Measurements from ENCODE around the gene FLACC1. TPM values are rescaled to one million over a fixed set of nuclear protein-coding genes. Genes with fewer than 3 reads are reported as not detected.

Gene FLACC1
- total and polyA plus RNA-seq, 2 of the 8 experiments (the other 6 are each of a cell fraction or from before 2014, with no cell fraction given), result 0.58 TPM; not detected in 1

GRCh38 chr2:201273330-201273983 is 83.7 kb downstream of the FLACC1 start:
- Histone ChIP-seq H3K27me3 (replicated peaks in 1 of 4; ENCODE audit: control insufficient read depth in 3 of 4, extremely low read depth in 1 of 4, insufficient read depth in 3 of 4, low read length in 3 of 4) (no peaks in the 10 kb centered on the region), H3K27ac (ENCODE audit: low read depth, low read length) (no peak overlapping the region), H3K79me1 (ENCODE audit: low read depth, low read length) (no peaks in the 10 kb centered on the region), H2BK5ac (ENCODE audit: low read depth, low read length) (no peak overlapping the region), H2BK12ac (ENCODE audit: low read depth, low read length) (no peak overlapping the region), H3K56ac (replicated peaks; ENCODE audit: insufficient read length, low read depth, low read length) (no peak overlapping the region), H4K20me1 (replicated peaks in 1 of 2; ENCODE audit: control insufficient read depth in 1 of 2, insufficient read depth in 2 of 2, low read length in 2 of 2) (no peaks in the 10 kb centered on the region), H2AK5ac (ENCODE audit: low read depth, low read length) (no peak overlapping the region), H3K14ac (ENCODE audit: insufficient read length) (no peak overlapping the region), H3K4me2 (ENCODE audit: insufficient read depth in 1 of 2, low read depth in 2 of 2, low read length in 2 of 2) (no peak overlapping the region), H3K4me3 (ENCODE audit: extremely low read depth in 1 of 4, insufficient read depth in 2 of 4, low read depth in 3 of 4, low read length in 4 of 4) (no peak overlapping the region), H3K9me3 (ENCODE audit: insufficient read depth in 2 of 2, low read depth in 1 of 2, low read length in 1 of 2) (no peaks in the 10 kb centered on the region), H4K8ac (ENCODE audit: extremely low read depth, insufficient read depth, low read length) (no peak overlapping the region), H2AFZ (ENCODE audit: low read length) (no peak overlapping the region), H2BK15ac (ENCODE audit: low read length) (no peak overlapping the region), H3K23me2 (ENCODE audit: low read depth, low read length) (no peaks in the 10 kb centered on the region), H3K4me1 (replicated peaks in 1 of 4; ENCODE audit: control insufficient read depth in 3 of 4, insufficient read depth in 4 of 4, low read length in 3 of 4) (no peaks in the 10 kb centered on the region), H3K4ac (replicated peaks; ENCODE audit: insufficient read length, low read depth, low read length) (no peak overlapping the region), H3K36me3 (ENCODE audit: control insufficient read depth in 2 of 4, insufficient read depth in 4 of 4, low read length in 3 of 4) (no peaks in the 10 kb centered on the region; a peak in 1 of 8 replicates), H2BK120ac (replicated peaks; ENCODE audit: low read depth, low read length) (no peak overlapping the region), H4K5ac (ENCODE audit: insufficient read length, low read depth, low read length) (no peak overlapping the region), H3K18ac (ENCODE audit: extremely low read depth, low read length) (no peak overlapping the region), H3K79me2 (ENCODE audit: control insufficient read depth in 1 of 2, insufficient read depth in 2 of 2, low read length in 2 of 2) (no peaks in the 10 kb centered on the region), H2BK20ac (ENCODE audit: low read length) (no peak overlapping the region), H4K91ac (replicated peaks; ENCODE audit: insufficient read length, low read length) (no peak overlapping the region), H3K23ac (ENCODE audit: insufficient read length) (no peak overlapping the region), H3K9ac (replicated peaks in 1 of 4; ENCODE audit: extremely low read depth in 1 of 4, low read depth in 3 of 4, low read length in 3 of 4) (no peak overlapping the region)
- CTCF ChIA-PET (ENCODE audit: partially characterized antibody), result interaction anchor here (0.6 to 3.8 kb wide), 7 partner anchors 13 to 91 kb away, joined by 3 to 21 read pairs (median 5); partner anchors contain the start of gene CASP8
- DNase-seq (ENCODE audit: low read depth in 1 of 2, low spot score in 2 of 2) (no peak), FAIRE-seq (no peak)
- TF ChIP-seq POLR2AphosphoS5 (IDR thresholded peaks at IDR 0.05; ENCODE audit: low read depth, low read length), result no peak
- POLR2A ChIA-PET (ENCODE audit: partially characterized antibody), result no interaction called here
- WGBS, 2 experiments (ENCODE audit: extremely low coverage in 1 of 2, insufficient coverage in 1 of 2, insufficient read length in 1 of 2, insufficient replicate concordance in 2 of 2, low coverage in 1 of 2, low lambda C conversion rate in 2 of 2, missing lambda C conversion rate in 1 of 2), result 85% methylated on average over 9 of the region's 9 CpGs; no CpG with 5 or more reads in 1 of the 2 experiments

All from H1 (cell line).